ENCODE measurements around the gene PREX1.

DNA sequence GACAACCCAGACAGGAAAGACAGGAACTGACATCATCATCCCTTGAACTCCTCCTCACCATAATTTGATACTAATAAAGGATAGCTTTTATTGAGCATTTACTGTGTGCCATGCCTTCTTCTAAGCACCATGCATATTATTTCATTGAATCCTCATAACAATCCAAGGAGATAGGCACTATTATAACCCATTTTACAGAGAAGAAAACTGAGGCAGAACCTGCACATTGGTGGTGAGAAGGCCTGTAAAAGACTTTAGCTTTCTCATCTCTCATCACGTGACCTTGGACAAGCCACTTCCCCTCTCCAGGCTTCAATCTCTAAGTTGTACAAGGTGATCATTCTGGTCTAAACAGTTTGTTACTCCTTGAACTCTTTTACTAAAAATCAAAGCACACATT lies 34.5 kb upstream of the PREX1 start:
- no peak for TF ChIP-seq POLR2A (IDR thresholded peaks at IDR 0.05; ENCODE audit: low read length)
- no peak for TF ChIP-seq GATA1 (IDR thresholded peaks at IDR 0.05; ENCODE audit: low read depth, low read length)

Measured in erythroblast (primary cell).